IPS-18a (cell line): ENCODE data around the gene SPTY2D1.
"Not testable (repeated sequence)": the region's sequence is repeated elsewhere in the genome, so short reads cannot be mapped to it uniquely, and the experiment has no call there.

Source experiments
- H3K27ac ChIP-seq: one replicate; pipeline ENCODE4 v1.5.1; 2013; ENCODE audit warnings: low read length
- H3K27me3 ChIP-seq: one replicate; pipeline ENCODE4 v1.6.1; 2013; ENCODE audit warnings: mild to moderate bottlenecking, low read length; ENCODE audit not compliant: control insufficient read depth, insufficient read depth
- H3K36me3 ChIP-seq: one replicate; pipeline ENCODE4 v1.6.1; 2013; ENCODE audit warnings: low read depth, low read length; ENCODE audit not compliant: control insufficient read depth
- H3K4me1 ChIP-seq: one replicate; pipeline ENCODE4 v1.6.1; 2013; ENCODE audit warnings: low read depth, low read length; ENCODE audit not compliant: control insufficient read depth
- H3K4me3 ChIP-seq: one replicate; pipeline ENCODE4 v1.5.1; 2013; ENCODE audit warnings: low read length
- H3K9ac ChIP-seq: one replicate; pipeline ENCODE4 v1.6.1; 2013; ENCODE audit warnings: mild to moderate bottlenecking, low read length, moderate library complexity
- H3K9me3 ChIP-seq: one replicate; pipeline ENCODE4 v1.6.1; 2013; ENCODE audit warnings: low read depth, low read length; ENCODE audit not compliant: control insufficient read depth

SPTY2D1 gene

GRCh38 chr11:18634140-18635032 is at the start of gene SPTY2D1:
Gene SPTY2D1, minus strand, starts transcription at chr11:18634342. Its CDS starts 85 bp downstream, at chr11:18634257.
- no peaks in the 10 kb centered on the region for H3K36me3 ChIP-seq
- H3K4me3 ChIP-seq, result peak within 1 kb of the TSS; percentile 100
- H3K9me3 ChIP-seq, result no peaks in the 10 kb centered on the region
- H3K27me3 ChIP-seq, result no peaks in the 10 kb centered on the region
- H3K9ac ChIP-seq, result peak within 1 kb of the TSS; percentile 86
- peak within 1 kb of the TSS; percentile 93 for H3K27ac ChIP-seq
- peaks cover 9% of the 10 kb centered on the region for H3K4me1 ChIP-seq

GRCh38 chr11:18682466-18682865 is 48.3 kb upstream of the SPTY2D1 start:
- no peak overlapping the region for H3K9ac ChIP-seq
- H3K27me3 ChIP-seq, result no peaks in the 10 kb centered on the region
- no peaks in the 10 kb centered on the region for H3K36me3 ChIP-seq
- H3K4me3 ChIP-seq, result no peak overlapping the region
- no peak overlapping the region for H3K27ac ChIP-seq
- H3K9me3 ChIP-seq, result no peaks in the 10 kb centered on the region
- no peaks in the 10 kb centered on the region for H3K4me1 ChIP-seq

GRCh38 chr11:18681949-18682348 is 47.8 kb upstream of the SPTY2D1 start:
- H3K27ac ChIP-seq, H3K9ac ChIP-seq, H3K4me1 ChIP-seq, H3K27me3 ChIP-seq, H3K36me3 ChIP-seq, H3K9me3 ChIP-seq, H3K4me3 ChIP-seq: not testable (repeated sequence)

- no peaks in the 10 kb centered on the region for H3K4me1 ChIP-seq
- H3K4me3 ChIP-seq, result no peak overlapping the region
- H3K27me3 ChIP-seq, result no peaks in the 10 kb centered on the region
- no peak overlapping the region for H3K9ac ChIP-seq
- no peaks in the 10 kb centered on the region for H3K9me3 ChIP-seq
- no peaks in the 10 kb centered on the region for H3K36me3 ChIP-seq
- no peak overlapping the region for H3K27ac ChIP-seq
Measured at GRCh38 chr11:18677560-18677959, 43.4 kb upstream of the SPTY2D1 start.

- H3K4me1 ChIP-seq, result no peaks in the 10 kb centered on the region
- no peaks in the 10 kb centered on the region for H3K9me3 ChIP-seq
- no peaks in the 10 kb centered on the region for H3K36me3 ChIP-seq
- H3K4me3 ChIP-seq, result no peak overlapping the region
- no peak overlapping the region for H3K27ac ChIP-seq
- H3K9ac ChIP-seq, result no peak overlapping the region
- H3K27me3 ChIP-seq, result no peaks in the 10 kb centered on the region
Measured at GRCh38 chr11:18676803-18677202, 42.7 kb upstream of the SPTY2D1 start.

GRCh38 chr11:18672209-18672608 is 38.1 kb upstream of the SPTY2D1 start:
- H3K36me3 ChIP-seq, H3K27me3 ChIP-seq, H3K9ac ChIP-seq, H3K27ac ChIP-seq, H3K4me3 ChIP-seq, H3K9me3 ChIP-seq, H3K4me1 ChIP-seq: not testable (repeated sequence)

- no peaks in the 10 kb centered on the region for H3K36me3 ChIP-seq
- H3K9me3 ChIP-seq, result no peaks in the 10 kb centered on the region
- H3K27me3 ChIP-seq, result no peaks in the 10 kb centered on the region
- no peak overlapping the region for H3K27ac ChIP-seq
- H3K4me3 ChIP-seq, result no peak overlapping the region
- H3K4me1 ChIP-seq, result no peaks in the 10 kb centered on the region
- no peak overlapping the region for H3K9ac ChIP-seq
Measured at GRCh38 chr11:18671246-18671645, 37.1 kb upstream of the SPTY2D1 start.

- H3K9me3 ChIP-seq, result no peaks in the 10 kb centered on the region
- no peak overlapping the region for H3K4me3 ChIP-seq
- no peaks in the 10 kb centered on the region for H3K36me3 ChIP-seq
- H3K27ac ChIP-seq, result no peak overlapping the region
- no peak overlapping the region for H3K9ac ChIP-seq
- H3K4me1 ChIP-seq, result no peaks in the 10 kb centered on the region
- H3K27me3 ChIP-seq, result no peaks in the 10 kb centered on the region
Measured at GRCh38 chr11:18669711-18670110, 35.6 kb upstream of the SPTY2D1 start.

- Histone ChIP-seq H3K27ac (no peak overlapping the region), H3K36me3 (no peaks in the 10 kb centered on the region), H3K4me3 (no peak overlapping the region), H3K27me3 (no peaks in the 10 kb centered on the region), H3K4me1 (no peaks in the 10 kb centered on the region), H3K9me3 (no peaks in the 10 kb centered on the region), H3K9ac (no peak overlapping the region)
Measured at GRCh38 chr11:18669219-18669596, 35.1 kb upstream of the SPTY2D1 start.

- Histone ChIP-seq H3K36me3 (no peaks in the 10 kb centered on the region), H3K4me3 (no peak overlapping the region), H3K9me3 (no peaks in the 10 kb centered on the region), H3K27me3 (no peaks in the 10 kb centered on the region), H3K27ac (no peak overlapping the region), H3K4me1 (no peaks in the 10 kb centered on the region), H3K9ac (no peak overlapping the region)
Measured at GRCh38 chr11:18668131-18668530, 34.0 kb upstream of the SPTY2D1 start.

- not testable (repeated sequence) for H3K36me3 ChIP-seq, H3K9me3 ChIP-seq, H3K27ac ChIP-seq, H3K9ac ChIP-seq, H3K4me3 ChIP-seq, H3K4me1 ChIP-seq, H3K27me3 ChIP-seq
Measured at GRCh38 chr11:18665353-18665872, 31.3 kb upstream of the SPTY2D1 start.

GRCh38 chr11:18657673-18658072 is 23.5 kb upstream of the SPTY2D1 start:
- Histone ChIP-seq H3K9ac (no peak overlapping the region), H3K4me1 (no peaks in the 10 kb centered on the region), H3K4me3 (no peak overlapping the region), H3K27me3 (no peaks in the 10 kb centered on the region), H3K27ac (no peak overlapping the region), H3K9me3 (peaks cover 5% of the 10 kb centered on the region), H3K36me3 (no peaks in the 10 kb centered on the region)
